ENCODE results near the gene GAL.

The GAL gene

DNA sequence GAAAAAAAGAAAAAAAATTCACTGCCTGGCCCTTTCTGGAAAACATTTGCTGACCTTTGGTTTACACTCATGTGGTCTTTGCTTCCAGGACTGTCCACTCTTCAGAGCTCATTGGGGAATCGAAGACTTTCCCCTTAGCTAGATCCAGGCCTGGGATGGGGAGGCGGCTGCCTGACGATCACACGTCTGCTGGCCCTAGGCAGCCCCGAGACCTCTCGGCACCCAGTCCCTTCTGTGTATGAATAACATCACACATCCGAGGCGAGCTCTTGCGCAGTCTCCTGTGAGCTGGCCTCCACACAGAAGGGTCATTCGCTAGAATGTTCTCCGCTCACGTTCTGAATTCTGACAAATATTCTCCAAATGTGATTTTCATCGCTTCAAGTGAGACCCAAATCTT is 25.7 kb upstream of the GAL start:
- no peak for DNase-seq (ENCODE audit: low spot score)
- TF ChIP-seq, protein P1, sequence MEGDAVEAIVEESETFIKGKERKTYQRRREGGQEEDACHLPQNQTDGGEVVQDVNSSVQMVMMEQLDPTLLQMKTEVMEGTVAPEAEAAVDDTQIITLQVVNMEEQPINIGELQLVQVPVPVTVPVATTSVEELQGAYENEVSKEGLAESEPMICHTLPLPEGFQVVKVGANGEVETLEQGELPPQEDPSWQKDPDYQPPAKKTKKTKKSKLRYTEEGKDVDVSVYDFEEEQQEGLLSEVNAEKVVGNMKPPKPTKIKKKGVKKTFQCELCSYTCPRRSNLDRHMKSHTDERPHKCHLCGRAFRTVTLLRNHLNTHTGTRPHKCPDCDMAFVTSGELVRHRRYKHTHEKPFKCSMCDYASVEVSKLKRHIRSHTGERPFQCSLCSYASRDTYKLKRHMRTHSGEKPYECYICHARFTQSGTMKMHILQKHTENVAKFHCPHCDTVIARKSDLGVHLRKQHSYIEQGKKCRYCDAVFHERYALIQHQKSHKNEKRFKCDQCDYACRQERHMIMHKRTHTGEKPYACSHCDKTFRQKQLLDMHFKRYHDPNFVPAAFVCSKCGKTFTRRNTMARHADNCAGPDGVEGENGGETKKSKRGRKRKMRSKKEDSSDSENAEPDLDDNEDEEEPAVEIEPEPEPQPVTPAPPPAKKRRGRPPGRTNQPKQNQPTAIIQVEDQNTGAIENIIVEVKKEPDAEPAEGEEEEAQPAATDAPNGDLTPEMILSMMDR (IDR thresholded peaks at IDR 0.05; ENCODE audit: extremely low read depth, insufficient read depth, missing control alignments) = no peak
- in situ Hi-C loops (cut with MboI; ENCODE audit: low pct_unique_long_range_greater_than_20kb, low sequenced_read_pairs, unreplicated experiment) = no loop called here

DNA sequence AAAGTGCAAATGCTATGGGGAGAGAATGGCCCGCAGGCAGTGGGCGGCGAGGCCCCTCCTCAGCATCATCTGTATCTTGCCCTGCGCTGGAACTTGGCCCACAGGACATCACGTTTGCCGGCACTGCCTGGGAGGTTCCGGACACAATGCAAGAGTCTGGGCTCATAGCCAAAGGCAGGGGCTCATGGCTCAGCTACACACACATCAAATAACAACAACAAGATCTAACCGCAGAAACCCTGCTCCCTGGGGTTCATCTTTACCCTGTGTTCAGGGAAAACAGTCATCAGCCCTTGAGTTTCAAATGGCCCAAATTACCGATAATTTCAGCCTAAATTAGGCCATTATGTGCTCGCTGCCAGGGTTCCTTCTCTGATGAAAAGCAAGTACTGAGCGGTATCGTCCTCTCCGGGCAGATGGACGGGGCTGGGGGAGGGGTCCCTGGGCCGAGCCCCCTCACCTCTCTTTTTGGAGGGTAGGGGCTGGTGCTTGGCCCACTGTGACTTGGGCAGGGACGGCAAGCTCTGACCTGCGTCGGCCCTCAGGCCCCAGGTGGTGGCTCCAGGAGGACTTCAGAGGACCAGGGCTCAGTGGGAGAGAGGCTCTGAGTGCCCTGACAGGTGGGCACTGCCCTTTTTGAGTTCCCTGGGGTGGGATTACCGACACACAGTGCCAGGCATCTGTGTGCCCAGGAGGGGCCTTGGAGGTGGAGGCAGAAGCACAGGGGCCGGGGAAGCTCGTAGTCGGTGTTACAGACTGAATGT is 25.0 kb upstream of the GAL start:
- in situ Hi-C loops (cut with MboI; ENCODE audit: low pct_unique_long_range_greater_than_20kb, low sequenced_read_pairs, unreplicated experiment) = no loop called here
- DNase-seq (ENCODE audit: low spot score) = no peak

DNA sequence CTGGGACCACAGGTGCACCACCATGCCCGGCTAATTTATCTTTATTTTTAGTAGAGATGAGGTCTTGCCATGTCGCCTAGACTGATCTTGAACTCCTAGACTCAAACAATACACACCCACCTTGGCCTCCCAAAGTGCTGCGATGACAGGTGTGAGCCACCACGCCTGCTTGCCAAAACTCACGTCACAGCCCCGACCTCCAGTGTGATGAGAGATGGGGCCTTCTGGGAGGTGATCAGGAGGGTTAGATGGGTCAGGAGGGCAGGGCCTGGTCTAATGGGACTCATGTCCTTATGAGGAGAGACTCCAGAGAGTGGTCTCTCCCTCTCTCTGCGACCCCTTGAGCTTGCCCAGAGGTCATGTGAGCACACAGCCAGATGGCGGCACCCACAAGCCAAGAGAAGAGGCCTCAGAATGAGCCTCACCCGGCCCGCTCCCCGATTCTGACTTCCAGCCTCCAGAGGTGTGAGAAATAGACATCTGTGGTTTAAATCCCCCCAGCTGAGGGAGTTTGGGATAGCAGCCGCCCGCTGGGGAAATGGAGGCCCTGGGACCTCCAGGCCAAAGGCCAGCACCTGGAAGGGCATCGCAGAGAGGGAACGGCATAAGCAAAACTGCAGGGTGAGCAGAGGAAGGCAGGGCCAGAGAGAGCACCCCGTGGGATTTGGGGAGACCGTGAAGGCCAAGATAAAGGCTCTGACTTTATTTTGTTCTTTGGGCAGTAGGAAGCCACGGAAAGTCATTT is 24.1 kb upstream of the GAL start:
- TF ChIP-seq, protein P1 (IDR thresholded peaks at IDR 0.05; ENCODE audit: extremely low read depth, insufficient read depth, missing control alignments) = no peak
- in situ Hi-C loops (cut with MboI; ENCODE audit: low pct_unique_long_range_greater_than_20kb, low sequenced_read_pairs, unreplicated experiment) = no loop called here
- no peak for DNase-seq (ENCODE audit: low spot score)

More for the DNA sequence above, 25.0 kb upstream of the GAL start:
- TF ChIP-seq, protein P1 (IDR thresholded peaks at IDR 0.05; ENCODE audit: extremely low read depth, insufficient read depth, missing control alignments) = no peak

DNA sequence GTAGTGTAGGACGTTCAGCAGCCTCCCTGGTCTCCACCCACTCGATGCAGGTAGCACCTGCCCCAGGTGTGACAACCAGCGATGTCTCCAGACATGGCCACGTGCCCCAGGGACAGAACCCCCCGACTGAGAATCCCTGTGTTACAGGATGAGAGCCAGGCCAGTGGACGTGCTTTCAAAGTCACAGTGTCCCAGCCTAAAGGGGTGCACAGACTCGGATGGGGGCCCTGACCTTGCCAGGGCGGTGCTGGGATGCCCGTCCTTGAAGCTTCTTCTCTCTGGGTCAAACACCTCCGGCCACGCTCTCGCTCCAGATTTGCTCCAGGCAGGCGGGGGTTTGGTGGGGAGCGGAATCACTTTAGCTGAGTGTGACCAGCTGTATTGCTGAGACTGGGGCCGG is 23.3 kb upstream of the GAL start:
- no peak for DNase-seq (ENCODE audit: low spot score)
- in situ Hi-C loops (cut with MboI; ENCODE audit: low pct_unique_long_range_greater_than_20kb, low sequenced_read_pairs, unreplicated experiment) = no loop called here
- TF ChIP-seq, protein P1 (IDR thresholded peaks at IDR 0.05; ENCODE audit: extremely low read depth, insufficient read depth, missing control alignments) = no peak

DNA sequence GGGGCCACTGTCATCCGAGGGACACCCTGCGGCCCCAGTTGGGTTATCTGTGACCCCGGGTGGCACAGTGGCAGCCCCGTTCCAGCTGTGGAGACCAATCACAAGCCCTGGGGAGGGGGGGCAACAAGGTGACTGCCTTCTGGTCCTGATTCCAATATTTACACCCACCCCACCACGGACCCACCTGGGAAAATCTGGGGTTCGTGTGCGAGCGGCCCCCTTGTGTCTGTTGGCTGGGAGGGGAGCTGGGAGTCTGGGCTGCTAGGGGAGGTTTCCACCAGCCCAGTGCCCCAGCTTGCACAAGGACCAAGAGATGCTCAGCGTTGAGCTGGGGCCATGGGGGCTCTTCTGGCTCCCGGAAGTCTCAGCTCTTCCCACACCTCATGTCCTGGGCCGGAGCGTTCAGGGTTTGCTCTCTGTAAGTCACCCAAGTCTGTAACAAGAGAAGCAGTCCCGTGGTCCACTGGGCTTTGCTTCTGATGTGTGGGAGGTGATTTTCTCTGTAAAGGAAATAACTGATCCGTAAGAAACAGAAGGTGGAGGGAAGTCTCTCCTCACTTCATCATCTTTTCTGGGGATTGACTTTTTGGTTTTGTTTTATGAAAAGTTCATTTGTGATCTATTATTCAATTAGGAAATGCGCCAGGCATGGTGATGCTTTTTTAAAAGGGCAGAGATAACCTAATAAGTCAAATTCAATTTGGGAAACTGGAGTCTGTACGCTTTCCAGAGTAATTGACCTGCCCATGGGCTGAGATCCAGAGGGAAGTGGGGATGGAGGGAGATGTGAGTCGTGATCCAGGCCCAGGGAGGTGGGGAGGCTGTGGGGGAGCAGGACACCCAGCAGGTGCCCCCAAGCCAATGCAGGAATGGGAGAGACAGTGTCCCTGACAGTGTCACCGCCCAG is 22.4 kb upstream of the GAL start:
- in situ Hi-C loops (cut with MboI; ENCODE audit: low pct_unique_long_range_greater_than_20kb, low sequenced_read_pairs, unreplicated experiment) = no loop called here
- TF ChIP-seq, protein P1 (IDR thresholded peaks at IDR 0.05; ENCODE audit: extremely low read depth, insufficient read depth, missing control alignments) = no peak
- no peak for DNase-seq (ENCODE audit: low spot score)

DNA sequence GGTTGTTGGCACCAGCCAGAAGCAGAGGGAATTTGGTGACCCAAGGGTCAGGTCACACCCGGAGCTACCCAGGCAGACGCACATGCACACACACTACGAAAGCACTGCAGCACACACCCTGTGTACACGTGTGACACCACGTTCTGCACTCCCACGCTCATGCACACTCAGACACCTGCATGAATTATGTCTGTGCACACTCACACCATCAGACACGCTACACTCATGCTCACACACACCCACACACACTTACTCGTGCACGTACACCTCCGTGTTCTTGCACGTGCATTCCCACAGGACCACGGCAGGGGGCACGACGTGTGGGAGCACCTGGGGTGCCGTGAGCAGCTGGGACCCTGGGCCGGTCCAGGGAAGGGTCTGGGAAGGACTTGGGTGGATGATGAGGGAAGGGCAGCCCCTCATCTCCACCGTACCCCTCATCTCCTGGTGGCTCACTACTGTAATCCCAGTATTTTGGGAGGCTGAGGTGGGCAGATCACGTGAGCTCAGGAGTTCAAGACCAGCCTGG is 20.8 kb upstream of the GAL start:
- no peak for DNase-seq (ENCODE audit: low spot score)
- TF ChIP-seq, protein P1 (IDR thresholded peaks at IDR 0.05; ENCODE audit: extremely low read depth, insufficient read depth, missing control alignments) = no peak
- in situ Hi-C loops (cut with MboI; ENCODE audit: low pct_unique_long_range_greater_than_20kb, low sequenced_read_pairs, unreplicated experiment) = no loop called here
